MCF 10A (cell line): ENCODE data around the gene CLEC16A. TPM values are rescaled to one million over a fixed set of nuclear protein-coding genes. Genes with fewer than 3 reads are reported as not detected.

ENCODE experiments used
- BruUV-seq: library from RNA; stranded (reverse); fragments of 400-500 nt; replicated peaks from 2 replicates; lab custom pipeline; 2021; lab: Mats Ljungman, UMichigan
- CTCF ChIA-PET: fragments of 300-600 bp; sonication (Branson Sonifier 250); formaldehyde crosslinking; extraction: SDS; loops from one replicate; lab custom pipeline; 2021; ENCODE audit warnings: antibody characterized with exemption, inconsistent platforms; lab: Yijun Ruan, JAX
- POLR2A ChIA-PET: fragments of 300-600, 350-650 bp; sonication (Branson Sonifier 250); formaldehyde crosslinking; extraction: SDS; loops from one replicate; lab custom pipeline; 2020; ENCODE audit warnings: antibody characterized with exemption, inconsistent platforms; lab: Yijun Ruan, JAX
- DNase-seq: peaks from one replicate; pipeline ENCODE4 v3.0.0-alpha.2; 2018; ENCODE audit not compliant: unreplicated experiment
- H3K27ac Mint-ChIP-seq: one replicate; pipeline ENCODE4 v1.8.0; 2022; ENCODE audit warnings: mild to moderate bottlenecking, low read depth, mixed read lengths; ENCODE audit not compliant: unreplicated experiment
- H3K27me3 Mint-ChIP-seq: one replicate; pipeline ENCODE4 v1.8.0; 2022; ENCODE audit warnings: mixed read lengths; ENCODE audit not compliant: insufficient read depth, unreplicated experiment
- H3K36me3 Mint-ChIP-seq: one replicate; pipeline ENCODE4 v1.8.0; 2022; ENCODE audit warnings: mild to moderate bottlenecking, moderate library complexity, mixed read lengths; ENCODE audit not compliant: insufficient read depth, unreplicated experiment
- H3K4me1 Mint-ChIP-seq: one replicate; pipeline ENCODE4 v1.8.0; 2022; ENCODE audit warnings: mixed read lengths; ENCODE audit not compliant: insufficient read depth, unreplicated experiment
- H3K4me3 Mint-ChIP-seq: one replicate; pipeline ENCODE4 v1.8.0; 2022; ENCODE audit warnings: mild to moderate bottlenecking, moderate library complexity, mixed read lengths; ENCODE audit not compliant: unreplicated experiment
- H3K9me3 Mint-ChIP-seq: one replicate; pipeline ENCODE4 v1.8.0; 2022; ENCODE audit warnings: mixed read lengths; ENCODE audit not compliant: unreplicated experiment
- CTCF ChIP-seq: fragments of 200-600 bp; IDR thresholded peaks from one replicate; pipeline ENCODE4 v1.8.0; 2022; ENCODE audit warnings: antibody characterized with exemption, mild to moderate bottlenecking; ENCODE audit not compliant: unreplicated experiment
- intact Hi-C: fragments of 100-400 bp; cut with micrococcal nuclease; formaldehyde crosslinking; loops from 2 replicates; pipeline ENCODE4 v1.14.1; 2022
- total RNA-seq: library from RNA; stranded (reverse); gene quantifications from 2 replicates; pipeline ENCODE4 v1.2.3, GENCODE V29; 2022

CLEC16A gene
- total RNA-seq, 1 experiment from 2014 or later = 32.4 TPM

GRCh38 chr16:10961231-10961630 is 16.9 kb downstream of the CLEC16A start:
- H3K4me3 Mint-ChIP-seq = no peak overlapping the region
- peaks cover 28% of the 10 kb centered on the region for H3K4me1 Mint-ChIP-seq

GRCh38 chr16:10964039-10964890 is 19.9 kb downstream of the CLEC16A start:
- Mint-ChIP-seq H3K4me3 (no peak overlapping the region), H3K9me3 (no peaks in the 10 kb centered on the region), H3K36me3 (peaks cover 24% of the 10 kb centered on the region), H3K27ac (no peak overlapping the region), H3K27me3 (no peaks in the 10 kb centered on the region), H3K4me1 (peaks cover 18% of the 10 kb centered on the region)
- TF ChIP-seq CTCF = peak; percentile 93
- peak; percentile 79 for DNase-seq
- BruUV-seq = no TSS peak
- POLR2A ChIA-PET = interaction anchor here (0.7 to 2.8 kb wide), 4 partner anchors 9 to 292 kb away, joined by 3 to 21 read pairs (median 4); partner anchors contain the start of genes DEXI and SOCS1
- intact Hi-C loops = loop anchor here (5.0 kb wide), 2 partner anchors 393 to 433 kb away; no protein-coding TSS in a partner anchor
- CTCF ChIA-PET = interaction anchor here (0.6 to 21.5 kb wide), 79 partner anchors 8 to 1102 kb away, joined by 3 to 342 read pairs (median 4); partner anchors contain the start of genes PRM3, SOCS1, TXNDC11 and ZC3H7A

More at GRCh38 chr16:10961231-10961630, 16.9 kb downstream of the CLEC16A start:
- Mint-ChIP-seq H3K27me3 (no peaks in the 10 kb centered on the region), H3K36me3 (peaks cover 20% of the 10 kb centered on the region), H3K9me3 (no peaks in the 10 kb centered on the region), H3K27ac (peak overlapping the region; percentile 88)
- intact Hi-C loops = loop anchor here (5.0 kb wide), 2 partner anchors 396 to 436 kb away; no protein-coding TSS in a partner anchor
- POLR2A ChIA-PET = interaction anchor here (0.6 to 3.7 kb wide), 3 partner anchors 12 to 295 kb away, joined by 3 to 12 read pairs (median 4); partner anchors contain the start of gene SOCS1
- CTCF ChIA-PET = interaction anchor here (0.6 to 21.5 kb wide), 6 partner anchors 10 to 446 kb away, joined by 3 to 342 read pairs (median 4); partner anchors contain the start of gene SOCS1
- no peak for TF ChIP-seq CTCF
- BruUV-seq = no TSS peak
- peak; percentile 32 for DNase-seq

GRCh38 chr16:10964891-10965326 is 20.5 kb downstream of the CLEC16A start:
- POLR2A ChIA-PET = interaction anchor here (2.8 kb wide), 1 partner anchor 292 kb away, joined by 21 read pairs; the partner anchor contains the start of gene SOCS1
- Mint-ChIP-seq H3K27ac (no peak overlapping the region), H3K9me3 (no peaks in the 10 kb centered on the region)

More at GRCh38 chr16:10964891-10965326, 20.5 kb downstream of the CLEC16A start:
- Mint-ChIP-seq H3K36me3 (peaks cover 28% of the 10 kb centered on the region), H3K4me3 (no peak overlapping the region), H3K4me1 (peaks cover 18% of the 10 kb centered on the region), H3K27me3 (no peaks in the 10 kb centered on the region)
- CTCF ChIA-PET = interaction anchor here (0.5 to 21.5 kb wide), 31 partner anchors 7 to 1854 kb away, joined by 3 to 342 read pairs (median 7); partner anchors contain the start of genes PRM3, SOCS1 and TXNDC11
- no peak for TF ChIP-seq CTCF
- intact Hi-C loops = loop anchor here (5.0 kb wide), 2 partner anchors 392 to 432 kb away; no protein-coding TSS in a partner anchor
- BruUV-seq = no TSS peak
- no peak for DNase-seq
